SJSA1 (cell line): ENCODE data around the gene RINT1. TPM values are rescaled to one million over a fixed set of nuclear protein-coding genes. Genes with fewer than 3 reads are reported as not detected.
"Not testable (repeated sequence)": the region's sequence is repeated elsewhere in the genome, so short reads cannot be mapped to it uniquely, and the experiment has no call there.

ENCODE experiments used
- DNase-seq, 2 experiments: peaks; one replicate each; pipeline ENCODE4 v3.0.0-alpha.2; 2015 to 2020; ENCODE audit warnings: low spot score in 2 of 2, low read depth in 1 of 2
- H3K27ac ChIP-seq: fragments of 250-450 bp; sonication (Bioruptor Pico); 2 replicates; pipeline ENCODE4 v1.5.1; 2020; ENCODE audit warnings: mild to moderate bottlenecking, moderate library complexity
- H3K27me3 ChIP-seq: fragments of 250-450 bp; sonication (Bioruptor Pico); replicated peaks from 2 replicates; pipeline ENCODE4 v1.5.1; 2020; ENCODE audit warnings: mild to moderate bottlenecking, moderate library complexity
- H3K36me3 ChIP-seq: fragments of 250-450 bp; sonication (Bioruptor Pico); 2 replicates; pipeline ENCODE4 v1.5.1; 2020; ENCODE audit warnings: mild to moderate bottlenecking
- H3K4me1 ChIP-seq: fragments of 250-450 bp; sonication (Bioruptor Pico); replicated peaks from 2 replicates; pipeline ENCODE4 v1.6.1; 2021; ENCODE audit warnings: mild to moderate bottlenecking
- H3K4me3 ChIP-seq: fragments of 250-450 bp; sonication (Bioruptor Pico); 2 replicates; pipeline ENCODE4 v1.5.1; 2020; ENCODE audit warnings: mild to moderate bottlenecking
- H3K9me3 ChIP-seq: fragments of 250-450 bp; sonication (Bioruptor Pico); replicated peaks from 2 replicates; pipeline ENCODE4 v1.5.1; 2020; ENCODE audit warnings: mild to moderate bottlenecking
- total RNA-seq: library from RNA; depleted of rRNA; stranded (reverse); fragments of >200 nt; shearing (Covaris generic); gene quantifications from 2 replicates; pipeline ENCODE4 v1.2.3, GENCODE V29; 2014; rRNA removed

The RINT1 gene
- total RNA-seq, 1 experiment from 2014 or later: 11.1 TPM

DNA sequence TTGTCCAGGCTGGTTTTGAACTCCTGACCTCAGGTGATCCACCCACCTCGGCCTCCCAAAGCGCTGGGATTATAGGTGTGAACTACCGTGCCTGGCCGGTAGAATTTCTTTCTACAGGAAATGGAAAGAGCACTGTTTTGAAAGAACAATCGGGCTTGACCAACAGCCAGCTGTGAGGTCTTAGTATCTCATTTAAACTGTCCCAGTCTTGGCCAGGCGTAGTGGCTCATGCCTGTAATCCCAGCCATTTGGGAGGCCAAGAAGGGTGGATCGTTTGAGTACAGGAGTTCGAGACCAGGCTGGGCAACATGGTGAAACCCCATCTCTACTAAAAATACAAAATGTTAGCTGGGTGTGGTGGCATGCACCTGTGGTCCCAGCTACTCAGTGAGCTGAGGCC, 67.1 kb downstream of the RINT1 start:
- not testable (repeated sequence) for H3K4me3 ChIP-seq, H3K27ac ChIP-seq, H3K27me3 ChIP-seq, H3K4me1 ChIP-seq, H3K36me3 ChIP-seq, DNase-seq, H3K9me3 ChIP-seq

DNA sequence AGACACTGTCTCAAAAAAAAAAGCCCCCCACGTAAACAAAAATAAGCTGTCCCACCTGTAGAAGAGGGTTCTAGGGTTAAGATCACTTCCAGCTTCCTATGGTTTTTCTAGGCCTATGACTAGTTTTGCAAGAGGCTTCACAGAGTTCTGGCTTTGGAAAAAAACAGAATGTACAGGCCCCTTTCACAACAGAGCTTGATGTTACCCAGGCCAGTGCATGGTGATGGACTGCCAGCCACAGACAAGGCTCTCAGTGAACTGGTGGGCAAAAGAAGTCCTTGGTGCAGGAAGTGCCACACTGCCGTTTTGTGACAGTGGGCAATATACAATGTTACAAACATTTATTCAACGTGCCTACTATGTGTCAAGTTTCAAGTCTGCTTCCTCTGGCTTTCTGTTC, 67.5 kb downstream of the RINT1 start:
- Histone ChIP-seq H3K27ac (no peak overlapping the region), H3K9me3 (no peaks in the 10 kb centered on the region), H3K4me3 (no peak overlapping the region), H3K27me3 (no peaks in the 10 kb centered on the region), H3K36me3 (no peaks in the 10 kb centered on the region), H3K4me1 (0 out of 2 replicates have a peak, but pooled peaks cover 4% of the 10 kb centered on the region)
- DNase-seq: no peak

DNA sequence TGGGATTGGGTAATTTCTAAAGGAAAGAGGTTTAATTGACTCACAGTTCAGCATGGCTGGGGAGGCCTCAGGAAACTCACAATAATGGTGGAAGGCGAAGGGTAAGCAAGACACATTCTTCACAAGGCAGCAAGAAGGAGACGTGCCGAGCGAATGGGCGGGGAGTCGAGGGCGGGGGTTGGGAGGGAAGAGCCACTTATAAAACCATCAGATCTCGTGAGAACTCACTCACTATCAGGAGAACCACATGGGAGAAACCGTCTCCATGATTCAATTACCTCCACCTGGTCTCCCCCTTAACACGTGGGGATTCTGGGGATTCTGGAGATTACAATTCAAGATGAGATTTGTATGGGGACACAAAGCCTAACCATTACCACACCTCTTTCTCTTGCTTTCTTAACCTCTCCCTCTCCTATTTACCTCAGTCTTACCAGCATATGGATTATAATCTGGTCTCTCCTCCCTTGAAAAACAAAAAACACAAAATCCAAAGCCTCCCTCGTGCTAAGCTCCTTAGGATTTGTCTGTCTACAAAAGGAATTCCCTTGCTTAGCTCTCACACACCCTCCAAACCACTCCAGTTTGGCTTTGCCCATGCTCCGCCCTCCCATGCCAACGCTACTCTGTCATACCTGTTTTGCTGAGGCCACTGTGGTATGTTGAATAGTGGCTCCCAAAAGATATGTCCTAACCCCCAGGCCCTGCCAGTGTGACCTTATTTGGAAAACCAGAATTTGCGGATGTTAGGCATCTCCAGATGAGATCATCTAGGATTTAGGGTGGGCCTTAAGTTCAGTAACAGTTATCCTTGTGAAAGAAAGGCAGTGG, 68.9 kb downstream of the RINT1 start:
- H3K9me3 ChIP-seq: no peaks in the 10 kb centered on the region
- H3K4me3 ChIP-seq: no peak overlapping the region
- no peak overlapping the region for H3K27ac ChIP-seq
- H3K36me3 ChIP-seq: no peaks in the 10 kb centered on the region
- no peaks in the 10 kb centered on the region for H3K27me3 ChIP-seq
- 0 out of 2 replicates have a peak, but pooled peaks cover 4% of the 10 kb centered on the region for H3K4me1 ChIP-seq
- DNase-seq: no peak

DNA sequence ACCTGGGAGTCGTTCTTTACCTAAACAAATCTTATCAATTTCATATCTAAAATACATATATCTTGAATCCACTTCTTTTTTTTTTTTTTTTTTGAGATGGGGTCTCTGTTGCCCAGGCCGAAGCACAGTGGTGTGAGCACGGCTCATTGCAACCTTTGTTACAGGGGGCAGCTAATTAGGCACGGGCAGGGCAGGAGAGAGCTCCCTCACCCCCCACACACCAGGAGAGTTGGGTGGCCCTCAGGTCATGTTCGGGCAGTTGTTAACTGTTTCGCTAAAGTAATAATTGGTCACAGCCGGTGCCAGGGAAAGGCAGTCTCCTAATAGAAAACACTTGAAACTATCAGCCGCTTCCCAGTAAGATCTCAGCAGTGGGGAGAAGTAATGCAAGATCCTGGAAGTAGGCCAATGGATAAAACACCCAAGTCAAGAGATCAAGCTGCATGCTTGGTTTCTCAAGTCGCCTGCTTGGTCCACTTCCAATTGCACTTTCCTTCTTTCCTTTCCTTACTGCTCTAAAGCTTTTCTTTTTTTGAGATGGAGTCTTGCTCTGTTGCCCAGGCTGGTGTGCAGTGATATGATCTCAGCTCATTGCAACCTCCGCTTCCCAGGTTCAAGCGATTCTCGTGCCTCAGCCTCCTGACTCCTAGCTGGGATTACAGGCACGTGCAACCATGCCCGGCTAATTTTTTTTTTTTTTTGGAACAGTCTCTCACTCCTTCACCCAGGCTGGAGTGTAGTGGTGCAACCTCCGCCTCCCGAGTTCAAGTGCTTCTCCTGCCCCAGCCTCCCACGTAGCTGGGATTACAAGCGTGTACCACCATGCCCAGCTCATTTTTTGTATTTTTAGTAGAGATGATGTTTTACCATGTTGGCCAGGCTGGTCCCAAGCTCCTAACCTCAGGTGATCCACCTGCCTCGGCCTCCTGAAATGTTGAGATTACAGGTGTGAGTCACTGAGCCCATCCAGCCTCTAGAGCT, 70.6 kb downstream of the RINT1 start:
- Histone ChIP-seq H3K27me3 (no peaks in the 10 kb centered on the region), H3K27ac (no peak overlapping the region), H3K4me3 (no peak overlapping the region), H3K9me3 (no peaks in the 10 kb centered on the region), H3K36me3 (no peaks in the 10 kb centered on the region), H3K4me1 (0 out of 2 replicates have a peak, but pooled peaks cover 4% of the 10 kb centered on the region)
- no peak for DNase-seq

DNA sequence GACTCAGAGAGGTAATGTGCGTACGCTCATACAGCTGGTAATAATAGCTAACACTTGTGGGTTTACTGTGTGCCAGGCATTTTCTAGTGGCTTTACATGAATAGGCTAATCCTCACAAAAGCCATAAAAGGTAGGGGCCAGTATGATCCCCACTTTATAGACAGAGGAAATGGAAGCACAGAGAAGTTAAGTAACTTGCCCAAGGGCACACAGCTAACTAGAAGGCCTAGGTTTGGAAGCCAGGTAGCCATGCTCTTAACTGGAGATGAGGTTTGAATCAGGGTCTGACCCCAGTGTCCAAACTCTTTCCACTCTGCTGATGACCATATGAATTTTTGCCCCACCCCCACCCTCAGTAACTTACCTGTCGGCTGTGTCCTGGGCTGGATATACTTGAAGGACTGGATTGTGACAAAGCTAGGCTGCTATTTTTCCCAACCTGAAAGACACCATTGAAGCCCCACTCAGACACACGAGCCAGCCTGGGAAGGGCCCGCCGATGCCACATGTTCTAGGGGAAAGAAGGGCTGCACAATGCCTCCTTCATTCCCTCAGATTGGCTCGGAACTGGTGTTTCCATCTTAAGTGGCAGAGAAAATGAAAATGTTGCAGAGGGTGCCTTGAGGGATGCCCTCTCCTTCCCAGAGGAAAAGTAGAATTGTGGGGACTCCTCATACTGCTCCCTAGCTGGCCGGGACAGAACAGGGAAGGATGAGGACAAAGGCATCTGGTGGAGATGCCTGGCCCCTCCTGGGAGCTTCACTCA, 78.3 kb downstream of the RINT1 start:
- H3K27ac ChIP-seq: no peak overlapping the region
- H3K4me1 ChIP-seq: no peaks in the 10 kb centered on the region
- no peaks in the 10 kb centered on the region for H3K27me3 ChIP-seq
- no peak for DNase-seq
- H3K4me3 ChIP-seq: no peak overlapping the region
- no peaks in the 10 kb centered on the region for H3K9me3 ChIP-seq
- no peaks in the 10 kb centered on the region for H3K36me3 ChIP-seq

DNA sequence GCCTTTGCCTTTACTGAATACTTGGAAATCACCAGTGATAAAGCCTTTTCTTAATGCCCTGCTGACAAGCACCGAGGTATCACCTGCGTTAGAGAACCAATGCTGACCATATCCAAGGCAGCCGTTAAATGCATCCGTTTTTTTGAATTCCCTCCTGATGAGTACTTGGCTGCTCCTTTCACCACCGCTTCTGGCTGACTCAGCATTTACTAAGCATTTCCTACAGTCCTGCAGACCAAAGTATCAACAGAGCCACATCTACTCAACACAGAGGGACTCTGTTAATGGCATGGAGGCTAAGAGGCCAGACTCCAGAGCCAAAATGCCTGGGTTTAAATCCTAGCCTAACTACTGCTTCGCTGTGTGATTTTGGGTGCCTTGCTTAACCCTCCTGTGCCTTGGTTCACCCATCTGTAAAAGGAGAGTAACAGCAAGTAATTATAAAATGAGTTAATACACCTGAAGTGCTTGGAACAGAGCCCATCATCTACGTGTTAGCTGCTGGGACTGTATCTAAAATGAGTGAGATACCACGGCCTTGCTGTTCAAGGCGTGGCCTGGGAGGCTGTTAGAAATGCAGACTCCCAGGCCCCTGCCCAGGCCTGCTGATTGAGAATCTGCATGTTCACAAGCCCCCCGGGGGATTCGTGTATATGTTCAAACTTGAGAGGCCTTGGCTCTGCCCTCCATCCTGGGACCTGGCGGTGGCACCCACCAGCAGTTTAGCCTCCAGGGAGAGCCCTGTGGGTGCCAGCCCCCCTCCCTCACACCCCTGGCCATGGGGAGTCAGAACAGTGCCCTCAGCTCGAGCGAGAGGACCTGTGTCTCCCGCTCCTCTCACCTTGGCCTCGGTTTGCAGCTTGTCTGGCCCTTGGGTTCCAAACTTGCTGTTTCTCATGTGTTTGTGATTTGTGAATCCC, 80.1 kb downstream of the RINT1 start:
- no peak overlapping the region for H3K4me3 ChIP-seq
- H3K27ac ChIP-seq: no peak overlapping the region
- no peak for DNase-seq
- no peaks in the 10 kb centered on the region for H3K9me3 ChIP-seq
- no peaks in the 10 kb centered on the region for H3K27me3 ChIP-seq
- H3K4me1 ChIP-seq: no peaks in the 10 kb centered on the region
- H3K36me3 ChIP-seq: no peaks in the 10 kb centered on the region

DNA sequence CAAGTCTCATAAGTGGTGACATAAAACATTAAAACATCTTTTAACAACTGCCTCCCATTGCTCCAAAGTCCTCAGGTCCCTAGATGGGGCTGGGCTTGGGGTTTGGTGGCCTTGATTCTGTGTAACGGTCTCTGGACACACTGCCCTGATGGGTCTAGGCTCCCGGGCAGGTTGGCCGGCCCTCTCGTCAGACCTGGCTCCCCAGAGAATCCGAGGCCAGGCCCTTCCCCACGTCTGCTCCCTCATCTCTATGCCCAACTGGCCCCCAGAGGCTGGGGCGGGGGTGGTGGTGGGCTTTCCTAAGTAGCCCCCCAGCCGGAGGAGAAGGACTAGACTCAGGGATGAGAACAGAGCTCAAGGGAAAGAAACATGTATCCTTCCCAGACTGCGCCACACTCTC, 80.8 kb downstream of the RINT1 start:
- no peaks in the 10 kb centered on the region for H3K36me3 ChIP-seq
- H3K9me3 ChIP-seq: no peaks in the 10 kb centered on the region
- no peak for DNase-seq
- H3K27ac ChIP-seq: no peak overlapping the region
- H3K27me3 ChIP-seq: no peaks in the 10 kb centered on the region
- no peaks in the 10 kb centered on the region for H3K4me1 ChIP-seq
- no peak overlapping the region for H3K4me3 ChIP-seq

DNA sequence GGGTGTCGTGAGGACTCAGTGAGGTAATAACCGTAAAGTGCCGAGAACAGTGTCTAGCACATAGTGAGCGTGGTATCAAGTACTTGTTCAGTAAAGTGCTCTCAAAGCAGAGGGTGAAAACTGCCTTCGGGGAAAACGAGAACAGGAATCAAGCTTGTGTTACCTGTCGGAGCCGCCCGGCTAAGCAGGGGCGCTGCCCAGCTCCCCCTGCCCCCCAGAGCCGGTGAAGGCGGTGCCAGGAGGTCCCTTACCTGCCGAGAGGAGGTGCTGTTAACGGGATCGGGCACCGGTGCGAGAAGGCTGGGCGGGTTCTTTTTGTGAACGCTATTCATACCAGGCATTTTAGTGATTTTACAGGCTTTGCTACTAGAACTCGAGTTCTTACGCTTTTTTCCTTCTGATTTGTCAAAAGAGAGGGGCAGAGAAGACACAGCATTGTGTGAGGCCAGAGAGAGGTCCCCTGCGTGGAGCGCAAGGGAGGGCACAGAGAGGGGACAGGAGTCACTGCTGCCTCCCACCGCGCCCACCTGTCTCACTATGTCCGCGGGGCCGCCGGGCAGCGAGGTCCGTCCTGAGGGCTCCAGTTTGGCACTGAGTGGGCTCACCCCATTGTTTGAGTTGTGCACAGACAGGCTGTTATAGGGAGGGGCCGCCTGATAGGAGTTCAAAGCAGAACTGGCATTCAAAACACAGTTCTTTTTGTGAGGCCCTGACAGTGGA, 81.8 kb downstream of the RINT1 start:
- Histone ChIP-seq H3K27ac (no peak overlapping the region), H3K27me3 (no peaks in the 10 kb centered on the region), H3K4me3 (no peak overlapping the region), H3K4me1 (no peaks in the 10 kb centered on the region), H3K9me3 (no peaks in the 10 kb centered on the region), H3K36me3 (no peaks in the 10 kb centered on the region)
- DNase-seq: no peak

DNA sequence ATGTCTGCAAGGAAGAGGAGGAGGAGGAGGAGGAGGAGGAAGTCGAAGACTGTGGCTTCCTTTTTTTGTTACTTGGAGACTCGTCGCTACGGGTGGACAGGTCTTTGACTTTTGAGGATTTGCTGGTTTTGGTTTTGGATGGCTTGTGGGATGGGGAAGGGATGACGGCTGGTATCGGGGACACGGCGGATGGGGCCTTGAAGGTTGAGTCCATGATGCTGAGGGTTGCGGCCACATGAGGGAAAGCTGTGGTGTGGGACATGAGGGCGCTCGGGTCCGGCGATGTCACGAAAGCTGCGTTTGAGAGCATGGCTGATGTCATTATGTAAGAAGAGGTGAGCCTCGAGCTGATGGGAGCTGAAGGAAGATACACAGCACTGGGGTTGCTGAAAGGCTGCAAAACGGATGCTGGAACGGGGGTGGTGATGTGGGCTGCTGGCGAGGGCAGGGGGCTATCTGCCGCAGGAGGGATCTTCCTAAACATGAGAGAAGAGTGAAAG, 82.4 kb downstream of the RINT1 start:
- Histone ChIP-seq H3K27me3 (no peaks in the 10 kb centered on the region), H3K9me3 (no peaks in the 10 kb centered on the region), H3K4me3 (no peak overlapping the region), H3K36me3 (no peaks in the 10 kb centered on the region), H3K27ac (no peak overlapping the region), H3K4me1 (no peaks in the 10 kb centered on the region)
- DNase-seq: no peak

Other genes starting within 250 kb of the RINT1 start
- gene SRPK2, start 143.3 kb upstream of the RINT1 start, total RNA-seq: 32.2 and 40.3 TPM in 2 replicates
- 20.7 and 28.3 TPM in 2 replicates for gene PUS7, start 9.9 kb upstream of the RINT1 start, total RNA-seq
- gene EFCAB10, start 49.3 kb downstream of the RINT1 start, total RNA-seq: not detected in 2 replicates